Gastrocnemius medialis (tissue), 4 donors: ENCODE measurements around the gene ZNF565. TPM values are rescaled to one million over a fixed set of nuclear protein-coding genes. Genes with fewer than 3 reads are reported as not detected.

Experiments
- ATAC-seq, 2 donors: fragments of 150-250 bp; one replicate each; pipeline ENCODE4 v1.9.1; 2016
- DNase-seq, 2 donors: peaks; one replicate each; pipeline ENCODE4 v3.0.0-alpha.2; 2019
- H3K27ac ChIP-seq, 4 donors: fragments of 200-600 bp; sonication (generic); 1 replicate in 1 of 4; 2 replicates in 3 of 4; pipeline ENCODE4 v1.5.1; 2016 to 2018; ENCODE audit warnings: mild to moderate bottlenecking in 2 of 4, moderate library complexity in 1 of 4
- H3K27me3 ChIP-seq, 3 donors: fragments of 200-600 bp; sonication (generic) in 2 of 3; 1 replicate in 1 of 3; 2 replicates in 2 of 3; pipeline versions ENCODE4 v1.5.1 to v1.6.0; 2016 to 2019; ENCODE audit warnings: mild to moderate bottlenecking in 1 of 3, moderate library complexity in 1 of 3
- H3K36me3 ChIP-seq, 2 donors: fragments of 200-600 bp; sonication (generic) in 1 of 2; one replicate each; pipeline ENCODE4 v1.5.1; 2017 to 2018
- H3K4me1 ChIP-seq, 2 donors: fragments of 200-600 bp; sonication (generic) in 1 of 2; one replicate each; pipeline ENCODE4 v1.5.1; 2016 to 2017; ENCODE audit warnings: mild to moderate bottlenecking in 2 of 2
- H3K4me3 ChIP-seq, 4 donors: fragments of 200-600 bp; sonication (generic) in 3 of 4; 1 replicate in 1 of 4; 2 replicates in 3 of 4; pipeline ENCODE4 v1.5.1; 2016 to 2019; ENCODE audit warnings: mild to moderate bottlenecking in 2 of 4
- H3K9me3 ChIP-seq, 3 donors: fragments of 200-600 bp; sonication (generic) in 2 of 3; 1 replicate in 1 of 3; 2 replicates in 2 of 3; pipeline ENCODE4 v1.5.1; 2016 to 2019
- CTCF ChIP-seq, 5 experiments: fragments of 450-650 bp in 3 of 5; fragments of 200-600 bp in 2 of 5; sonication (generic) in 2 of 5; IDR thresholded peaks in 4 of 5; conservative IDR thresholded peaks in 1 of 5; 1 replicate in 4 of 5; 2 replicates in 1 of 5; pipeline ENCODE4 v1.5.1; 2016 to 2019; ENCODE audit warnings: antibody characterized with exemption in 5 of 5, mild to moderate bottlenecking in 3 of 5, moderate library complexity in 3 of 5
- POLR2A ChIP-seq, 2 donors: fragments of 450-650 bp; IDR thresholded peaks; one replicate each; pipeline ENCODE4 v1.6.1; 2017; ENCODE audit warnings: antibody characterized with exemption in 2 of 2, mild to moderate bottlenecking in 2 of 2, moderate library complexity in 2 of 2
- in situ Hi-C, 4 donors: fragments of 200-750 bp; cut with MboI; loops; one replicate each; pipeline versions ENCODE4 v1.15.0 to v1.8.0; 2017; ENCODE audit warnings: low sequenced_read_pairs in 4 of 4
- intact Hi-C: fragments of 100-400 bp; cut with DNase I; formaldehyde crosslinking; loops from one replicate; pipeline ENCODE4 v1.15.1; 2023; ENCODE audit warnings: low total_unique reads
- total RNA-seq, 4 donors: library from RNA; depleted of rRNA; stranded (reverse); fragments of >200 nt; gene quantifications; one replicate each; pipeline versions ENCODE4 v1.1.0 to v1.2.3, GENCODE V29; 2016

The ZNF565 gene
- total RNA-seq, 4 donors from 2014 or later = 1.7 to 5.3 (median 2.3) TPM

GRCh38 chr19:36149673-36150406, 64.6 kb downstream of the ZNF565 start:
- Histone ChIP-seq H3K27ac (peak overlapping the region; percentile 97 to 100 (median 100)), H3K4me3 (no peak overlapping the region), H3K36me3 (peaks cover 6 to 56% of the 10 kb centered on the region in 2 donors), H3K9me3 (no peaks in the 10 kb centered on the region), H3K27me3 (no peaks in the 10 kb centered on the region), H3K4me1 (peaks cover 24 to 29% of the 10 kb centered on the region in 2 donors)
- TF ChIP-seq POLR2A (IDR thresholded peaks at IDR 0.05) (no peak), CTCF (IDR thresholded peaks at IDR 0.05 in 4 of 5, conservative IDR thresholded peaks at IDR 0.05 in 1 of 5) (no peak)
- ATAC-seq (no peak), DNase-seq (peak in 1 of 2 donors; percentile 50)
- in situ Hi-C loops (loop anchor here in 1 of 4 donors (25.0 kb wide), 1 partner anchor 388 kb away; the partner anchor contains the start of genes HSPB6 and PROSER3), intact Hi-C loops (loop anchor here (5.0 to 10.0 kb wide), 3 partner anchors 33 to 393 kb away; partner anchors contain the start of genes HSPB6, PROSER3, TBCB and ZNF146)

GRCh38 chr19:36144624-36145023, 69.8 kb downstream of the ZNF565 start:
- TF ChIP-seq POLR2A (IDR thresholded peaks at IDR 0.05) (no peak), CTCF (IDR thresholded peaks at IDR 0.05 in 4 of 5, conservative IDR thresholded peaks at IDR 0.05 in 1 of 5) (no peak)
- Histone ChIP-seq H3K9me3 (no peaks in the 10 kb centered on the region), H3K36me3 (peaks cover 6 to 73% of the 10 kb centered on the region in 2 donors), H3K27me3 (no peaks in the 10 kb centered on the region), H3K27ac (no peak overlapping the region), H3K4me3 (no peak overlapping the region), H3K4me1 (peaks cover 8% of the 10 kb centered on the region in 2 donors)
- in situ Hi-C loops (loop anchor here in 1 of 4 donors (25.0 kb wide), 1 partner anchor 382 kb away; the partner anchor contains the start of genes HSPB6 and PROSER3), intact Hi-C loops (no loop called here)
- no peak for ATAC-seq
- DNase-seq = no peak

- ATAC-seq (no peak), DNase-seq (no peak)
- no peaks in the 10 kb centered on the region for H3K9me3 ChIP-seq
- intact Hi-C loops = no loop called here
- no peak overlapping the region for H3K4me3 ChIP-seq
- peaks cover 6 to 52% of the 10 kb centered on the region in 2 donors for H3K36me3 ChIP-seq
- no peaks in the 10 kb centered on the region for H3K27me3 ChIP-seq
- H3K4me1 ChIP-seq = peaks cover 12% of the 10 kb centered on the region in 2 donors
- TF ChIP-seq CTCF (IDR thresholded peaks at IDR 0.05 in 4 of 5, conservative IDR thresholded peaks at IDR 0.05 in 1 of 5) = no peak
- no peak for TF ChIP-seq POLR2A (IDR thresholded peaks at IDR 0.05)
- in situ Hi-C loops = loop anchor here in 1 of 4 donors (25.0 kb wide), 1 partner anchor 380 kb away; the partner anchor contains the start of genes HSPB6 and PROSER3
- peak overlapping the region in 2 of 4 donors; percentile 98 to 99 for H3K27ac ChIP-seq
These were observed 72.0 kb downstream of the ZNF565 start for GRCh38 chr19:36142496-36142895.

- Histone ChIP-seq H3K27ac (peak overlapping the region; percentile 97 to 100 (median 98)), H3K4me3 (no peak overlapping the region), H3K9me3 (no peaks in the 10 kb centered on the region), H3K36me3 (peaks cover 6 to 47% of the 10 kb centered on the region in 2 donors), H3K27me3 (no peaks in the 10 kb centered on the region), H3K4me1 (peaks cover 12 to 16% of the 10 kb centered on the region in 2 donors)
- ATAC-seq = no peak
- in situ Hi-C loops = loop anchor here in 1 of 4 donors (25.0 kb wide), 1 partner anchor 380 kb away; the partner anchor contains the start of genes HSPB6 and PROSER3
- DNase-seq = no peak
- TF ChIP-seq CTCF (IDR thresholded peaks at IDR 0.05 in 4 of 5, conservative IDR thresholded peaks at IDR 0.05 in 1 of 5) = no peak
- TF ChIP-seq POLR2A (IDR thresholded peaks at IDR 0.05) = no peak
- intact Hi-C loops = no loop called here
These were observed 72.4 kb downstream of the ZNF565 start for GRCh38 chr19:36142046-36142445.
